GM19467 (cell line): ENCODE results near the gene ABCC8.

ENCODE experiments used
- ATAC-seq: cut with Tn5 transposase; IDR thresholded peaks from one replicate; pipeline ENCODE4 v1.9.1; 2021; ENCODE audit warnings: mild to moderate bottlenecking, moderate library complexity; ENCODE audit not compliant: unreplicated experiment

Gene ABCC8

GRCh38 chr11:17473071-17473744 is 3.4 kb downstream of the ABCC8 start:
- no peak for ATAC-seq

- ATAC-seq, result no peak
Measured at GRCh38 chr11:17472467-17472866, 4.2 kb downstream of the ABCC8 start.

DNA sequence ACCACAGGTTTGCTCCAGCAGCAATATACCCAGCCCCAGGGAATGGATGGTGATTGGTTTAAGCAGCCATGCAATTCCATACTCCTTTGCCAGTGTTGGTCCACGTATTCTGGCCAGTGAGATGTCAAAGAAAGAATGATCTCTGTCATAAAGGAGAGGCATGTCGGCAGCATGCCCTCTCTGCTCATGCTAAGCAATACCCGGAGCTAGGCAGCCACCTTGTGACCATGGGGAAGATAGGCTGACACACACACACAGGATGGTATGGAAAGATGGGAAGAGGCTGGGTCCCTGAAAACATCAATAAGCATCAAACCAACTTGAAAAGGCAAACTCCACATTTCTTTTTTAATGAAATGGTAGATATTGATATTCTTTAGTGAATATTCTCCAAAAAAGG is 5.1 kb downstream of the ABCC8 start:
- no peak for ATAC-seq

DNA sequence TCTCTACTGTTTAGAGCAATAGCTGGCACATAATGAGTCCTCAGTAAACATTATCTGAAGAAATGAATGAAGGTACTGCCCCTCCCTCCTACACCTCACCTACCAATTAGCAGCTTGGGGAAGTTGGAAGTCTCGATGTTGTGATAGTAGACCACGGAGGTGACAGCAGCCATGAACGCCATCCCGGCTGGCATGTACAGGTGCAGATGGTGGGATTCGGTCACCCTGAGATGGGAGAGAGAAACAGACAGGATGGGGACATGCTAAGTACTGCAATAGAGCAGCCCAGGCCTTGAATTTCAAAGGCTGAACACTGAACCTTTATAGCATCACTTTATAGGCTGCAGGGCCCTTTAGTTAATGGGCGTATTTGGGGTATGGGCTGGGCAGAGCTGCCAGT is 6.6 kb downstream of the ABCC8 start:
- ATAC-seq, result no peak

GRCh38 chr11:17468122-17468521 is 8.5 kb downstream of the ABCC8 start:
- no peak for ATAC-seq

GRCh38 chr11:17463546-17464174 is 13.0 kb downstream of the ABCC8 start:
- ATAC-seq, result no peak

DNA sequence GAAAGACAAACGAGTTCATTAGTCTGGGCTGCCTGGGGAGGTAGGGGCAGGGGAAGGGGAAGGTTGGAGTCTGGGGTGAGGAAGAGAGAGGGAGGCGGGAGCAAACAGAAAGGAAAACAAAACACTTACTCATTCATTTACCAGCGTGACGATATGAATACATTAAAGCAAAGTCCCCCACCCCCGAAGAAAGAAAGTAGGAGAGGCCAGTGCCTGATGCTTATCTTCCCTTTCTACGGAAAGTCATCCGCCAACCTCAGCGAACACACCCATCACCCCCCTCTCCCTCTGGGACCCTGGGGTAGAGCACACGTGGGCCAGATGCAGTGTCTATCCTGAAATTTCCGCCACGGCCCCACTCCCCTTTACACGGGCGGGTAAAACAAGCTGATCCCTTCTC is 13.7 kb downstream of the ABCC8 start:
- ATAC-seq, result no peak

DNA sequence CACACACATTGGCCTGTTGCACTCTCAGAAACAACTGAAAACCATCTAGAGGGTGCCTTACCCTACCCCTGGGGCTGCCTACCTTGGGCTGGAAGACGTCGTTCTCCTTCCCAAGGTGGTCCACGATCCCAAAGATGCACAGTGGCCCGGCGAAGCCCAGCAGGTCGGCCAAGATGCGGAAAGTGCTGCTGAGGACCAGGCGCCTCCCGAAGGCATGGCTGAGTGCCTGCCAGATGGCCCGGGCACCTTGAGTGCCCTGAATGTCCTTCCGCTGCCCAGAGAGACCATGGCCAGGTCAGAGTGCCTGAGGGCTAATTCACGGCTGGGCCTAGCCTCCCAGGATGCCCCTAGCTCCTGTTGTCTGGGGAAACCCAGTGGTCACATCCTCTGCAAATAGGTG is 16.2 kb downstream of the ABCC8 start:
- no peak for ATAC-seq

- no peak for ATAC-seq
Measured at GRCh38 chr11:17459236-17459896, 17.3 kb downstream of the ABCC8 start.

- no peak for ATAC-seq
Measured at GRCh38 chr11:17458268-17458667, 18.4 kb downstream of the ABCC8 start.

DNA sequence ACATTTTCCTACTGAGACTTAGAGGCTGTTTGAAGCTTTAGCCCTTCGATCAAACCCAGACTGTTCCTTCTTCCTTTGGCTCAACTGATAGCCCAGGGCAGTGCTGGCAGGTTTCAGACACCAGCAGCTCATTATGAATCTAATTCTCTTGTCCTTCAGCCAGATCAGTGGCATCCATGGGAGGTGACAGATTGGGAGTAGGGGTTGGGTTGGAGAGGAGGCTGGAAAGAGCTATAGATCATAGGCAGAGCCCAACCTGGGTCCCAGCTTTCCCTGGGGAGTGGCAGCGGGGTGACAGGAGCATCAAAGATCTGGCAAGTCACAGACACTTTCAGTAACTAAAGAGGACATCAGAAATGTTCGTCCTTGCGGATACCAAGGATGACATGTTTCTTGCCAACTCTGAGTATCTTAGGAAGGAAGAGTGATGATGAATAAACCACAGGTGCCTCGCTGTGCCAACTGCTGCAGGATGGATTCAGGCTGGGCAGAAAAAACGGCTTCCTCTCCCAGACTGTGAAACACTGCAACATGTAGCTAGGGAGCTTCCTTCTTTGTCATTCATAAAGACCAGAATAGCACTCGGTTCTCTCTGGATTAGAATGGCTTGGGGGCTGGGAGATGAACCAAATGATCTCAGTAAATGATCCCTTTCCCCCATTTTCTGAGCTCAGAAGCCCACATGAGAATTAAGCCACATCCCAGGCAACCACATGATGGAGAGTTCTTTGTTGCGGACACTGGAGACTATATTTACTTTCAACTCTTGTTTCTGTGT is 19.1 kb downstream of the ABCC8 start:
- ATAC-seq, result no peak

DNA sequence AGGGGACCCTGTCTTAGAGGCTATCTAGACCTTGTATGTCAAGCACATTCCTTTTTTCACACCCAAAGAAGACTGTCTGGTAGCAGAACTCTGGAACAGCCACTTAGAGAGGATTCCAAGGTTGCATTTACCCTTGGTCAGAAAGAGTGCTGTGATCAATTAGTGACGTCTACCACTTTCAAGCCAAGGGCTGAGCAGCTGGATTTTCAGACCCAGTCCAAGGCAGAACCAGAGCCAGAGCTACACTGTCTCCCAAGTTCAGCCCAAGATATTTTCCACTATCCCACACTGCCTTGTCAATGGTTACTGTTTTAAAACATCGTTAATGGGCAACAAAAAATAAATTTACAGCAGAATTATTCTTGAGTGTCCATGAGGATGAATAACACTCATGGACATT is 24.0 kb downstream of the ABCC8 start:
- no peak for ATAC-seq

GRCh38 chr11:17449158-17449557 is 27.5 kb downstream of the ABCC8 start:
- ATAC-seq, result no peak

DNA sequence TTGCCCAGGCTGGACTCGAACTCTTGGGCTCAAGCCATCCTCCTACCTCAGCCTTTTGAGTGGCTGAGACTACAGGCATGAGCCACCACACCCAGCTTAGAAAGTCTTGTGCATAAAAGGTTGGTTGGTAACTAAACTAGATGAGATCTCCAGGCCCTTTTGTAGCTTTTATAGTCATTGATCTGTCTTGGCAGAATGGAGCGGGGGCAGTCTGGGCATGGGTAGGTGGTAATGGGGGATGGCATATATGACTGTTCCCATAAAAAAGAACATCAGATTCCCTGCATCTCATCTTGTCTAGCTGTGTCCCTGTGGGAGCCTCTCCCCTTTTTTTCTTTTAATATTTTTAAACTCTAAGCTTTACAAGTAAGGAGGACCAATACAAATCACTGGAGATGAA is 30.2 kb downstream of the ABCC8 start:
- ATAC-seq, result no peak

GRCh38 chr11:17445240-17445795 is 31.3 kb downstream of the ABCC8 start:
- no peak for ATAC-seq

GRCh38 chr11:17443926-17444690 is 32.5 kb downstream of the ABCC8 start:
- ATAC-seq, result no peak

GRCh38 chr11:17443423-17443822 is 33.2 kb downstream of the ABCC8 start:
- ATAC-seq, result no peak

DNA sequence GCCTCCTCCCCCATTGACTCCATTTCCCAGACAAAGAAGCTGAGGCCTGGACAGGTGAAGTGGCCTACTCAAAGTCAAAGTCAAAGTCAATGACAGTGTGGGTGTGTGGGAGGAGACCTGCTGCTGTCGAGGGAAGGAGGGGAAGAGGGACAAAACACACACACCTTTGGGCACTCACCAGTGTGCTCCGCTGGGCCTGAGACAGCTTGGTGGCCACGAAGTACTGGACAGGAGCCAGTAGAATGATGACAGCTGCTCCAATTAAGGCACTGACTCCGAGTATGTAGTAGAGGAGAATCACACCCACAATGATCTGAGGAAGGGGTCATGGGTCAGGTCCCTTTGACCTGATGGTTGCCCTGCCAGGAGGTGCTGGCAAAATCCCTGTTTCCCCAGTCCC is 33.6 kb downstream of the ABCC8 start:
- no peak for ATAC-seq

- no peak for ATAC-seq
Measured at GRCh38 chr11:17439316-17439782, 37.3 kb downstream of the ABCC8 start.

DNA sequence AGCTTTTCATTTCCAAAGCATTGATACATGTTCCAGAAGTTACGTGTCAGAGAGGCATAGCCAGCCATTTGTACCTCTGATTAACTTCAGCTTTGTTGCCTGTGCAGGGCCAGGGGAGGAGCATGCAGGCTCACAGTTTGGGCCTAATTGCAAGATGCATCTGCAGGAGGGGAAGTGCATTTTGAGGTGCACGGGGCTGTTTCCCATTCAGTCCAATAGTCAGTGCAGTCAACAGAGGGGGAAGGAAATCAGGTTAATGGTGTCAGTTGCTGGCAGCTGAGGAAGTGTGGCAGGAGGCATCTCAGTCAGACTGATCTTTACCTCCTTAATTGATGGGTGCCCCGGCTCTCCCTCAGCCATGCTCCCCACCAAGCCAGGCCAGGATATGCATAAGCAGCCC is 39.3 kb downstream of the ABCC8 start:
- ATAC-seq, result no peak
